SU-DHL-6 (cell line): Measurements from ENCODE around the gene ALX4.

Source experiments
- H2AFZ ChIP-seq: fragments of 200-600 bp; sonication (generic); 2 replicates; pipeline ENCODE4 v1.6.1; 2014; ENCODE audit warnings: low read depth, mild to moderate bottlenecking, moderate library complexity, mixed read lengths, antibody characterized with exemption, low read length; ENCODE audit not compliant: severe bottlenecking
- H3F3A ChIP-seq: fragments of 200-600 bp; shearing (Covaris generic); 2 replicates; pipeline ENCODE4 v1.6.0; 2016; ENCODE audit warnings: antibody characterized with exemption, mild to moderate bottlenecking; ENCODE audit not compliant: insufficient read depth
- H3K27ac ChIP-seq: fragments of 200-600 bp; sonication (generic); 2 replicates; pipeline ENCODE4 v1.5.1; 2016; ENCODE audit warnings: low read depth, mild to moderate bottlenecking, low read length, moderate library complexity, mixed read lengths
- H3K27me3 ChIP-seq: fragments of 200-600 bp; sonication (generic), shearing (Covaris generic); 2 replicates; pipeline ENCODE4 v1.6.0; 2014; ENCODE audit warnings: mild to moderate bottlenecking, low read length
- H3K36me3 ChIP-seq: fragments of 200-600 bp; sonication (generic); 2 replicates; pipeline ENCODE4 v1.6.1; 2014; ENCODE audit warnings: mild to moderate bottlenecking, low read length, mixed read lengths
- H3K4me2 ChIP-seq: fragments of 300-600, 200-600 bp; shearing (Covaris generic), sonication (generic); 2 replicates; pipeline ENCODE4 v1.6.0; 2014; ENCODE audit warnings: low read length, low read depth, mild to moderate bottlenecking; ENCODE audit not compliant: poor library complexity, severe bottlenecking
- H3K4me3 ChIP-seq: fragments of 200-600 bp; sonication (generic); 2 replicates; pipeline ENCODE4 v1.5.1; 2014; ENCODE audit warnings: antibody characterized with exemption, low read length, mild to moderate bottlenecking, mixed read lengths; ENCODE audit not compliant: insufficient read depth, poor library complexity, severe bottlenecking
- H3K79me2 ChIP-seq: fragments of 200-600 bp; sonication (generic); 2 replicates; pipeline ENCODE4 v1.6.1; 2014; ENCODE audit warnings: mild to moderate bottlenecking, low read length, moderate library complexity; ENCODE audit not compliant: insufficient read depth
- H3K9ac ChIP-seq: fragments of 200-600 bp; sonication (generic); 2 replicates; pipeline ENCODE4 v1.7.0; 2014; ENCODE audit warnings: mild to moderate bottlenecking, low read length
- H3K9me2 ChIP-seq: fragments of 200-600 bp; sonication (generic); replicated peaks from 2 replicates; pipeline ENCODE4 v1.6.1; 2014; ENCODE audit warnings: low read length; ENCODE audit not compliant: insufficient read depth
- H3K9me3 ChIP-seq: fragments of 200-600 bp; sonication (generic); 2 replicates; pipeline ENCODE4 v1.6.1; 2014; ENCODE audit warnings: low read length, mixed read lengths; ENCODE audit not compliant: insufficient read depth
- H4K20me1 ChIP-seq: fragments of 200-600 bp; sonication (generic); 2 replicates; pipeline ENCODE4 v1.6.1; 2014; ENCODE audit warnings: low read depth, mild to moderate bottlenecking, antibody characterized with exemption, low read length, moderate library complexity, mixed read lengths
- CTCF ChIP-seq: fragments of 200-600 bp; sonication (generic); IDR thresholded peaks from one replicate; pipeline ENCODE4 v1.5.1; 2017; ENCODE audit warnings: antibody characterized with exemption, mild to moderate bottlenecking, low read length, moderate library complexity; ENCODE audit not compliant: insufficient read depth, poor library complexity, severe bottlenecking
- EZH2phosphoT487 ChIP-seq: fragments of 200-600 bp; sonication (generic), shearing (Covaris generic); conservative IDR thresholded peaks from 2 replicates; pipeline ENCODE4 v1.6.1; 2018; ENCODE audit warnings: mild to moderate bottlenecking, antibody characterized with exemption, low read length, moderate library complexity, mixed read lengths

ALX4 gene

GRCh38 chr11:44329472-44330230 lies 19.7 kb upstream of the ALX4 start:
- H3K27me3 ChIP-seq = no peaks in the 10 kb centered on the region

GRCh38 chr11:44328138-44328660 lies 18.3 kb upstream of the ALX4 start:
- Histone ChIP-seq H3K27ac (no peak overlapping the region), H3K27me3 (no peaks in the 10 kb centered on the region), H3K9ac (no peak overlapping the region), H3F3A (no peaks in the 10 kb centered on the region), H3K36me3 (no peaks in the 10 kb centered on the region), H3K9me3 (no peaks in the 10 kb centered on the region), H4K20me1 (no peaks in the 10 kb centered on the region), H3K9me2 (no peaks in the 10 kb centered on the region), H3K4me2 (no peak overlapping the region), H2AFZ (no peak overlapping the region), H3K79me2 (no peaks in the 10 kb centered on the region), H3K4me3 (no peak overlapping the region)
- no peak for TF ChIP-seq CTCF
- no peak for TF ChIP-seq EZH2phosphoT487

More at GRCh38 chr11:44329472-44330230, 19.7 kb upstream of the ALX4 start:
- no peaks in the 10 kb centered on the region for H3K9me2 ChIP-seq
- H3K36me3 ChIP-seq = no peaks in the 10 kb centered on the region
- no peak overlapping the region for H3K27ac ChIP-seq
- no peak for TF ChIP-seq CTCF
- TF ChIP-seq EZH2phosphoT487 = no peak
- H4K20me1 ChIP-seq = no peaks in the 10 kb centered on the region
- H3K9ac ChIP-seq = no peak overlapping the region
- H3K4me2 ChIP-seq = no peak overlapping the region
- no peaks in the 10 kb centered on the region for H3K79me2 ChIP-seq
- H3K4me3 ChIP-seq = no peak overlapping the region
- no peaks in the 10 kb centered on the region for H3F3A ChIP-seq
- no peak overlapping the region for H2AFZ ChIP-seq
- no peaks in the 10 kb centered on the region for H3K9me3 ChIP-seq

- H3K27ac ChIP-seq = no peak overlapping the region
- no peak overlapping the region for H3K9ac ChIP-seq
- H3K4me2 ChIP-seq = no peak overlapping the region
- no peaks in the 10 kb centered on the region for H3K36me3 ChIP-seq
- H4K20me1 ChIP-seq = no peaks in the 10 kb centered on the region
- H3F3A ChIP-seq = no peaks in the 10 kb centered on the region
- no peak overlapping the region for H3K4me3 ChIP-seq
- H3K79me2 ChIP-seq = no peaks in the 10 kb centered on the region
- no peaks in the 10 kb centered on the region for H3K9me2 ChIP-seq
- H2AFZ ChIP-seq = no peak overlapping the region
- TF ChIP-seq EZH2phosphoT487 (no peak), CTCF (no peak)
- H3K27me3 ChIP-seq = no peaks in the 10 kb centered on the region
- no peaks in the 10 kb centered on the region for H3K9me3 ChIP-seq
Measured at GRCh38 chr11:44327730-44328129, 17.8 kb upstream of the ALX4 start.
